ENCODE measurements around the gene FOS.

FOS gene

GRCh38 chr14:75236467-75236866, 42.2 kb upstream of the FOS start:
- TF ChIP-seq ZFP3 (CRISPR knock-in tag; IDR thresholded peaks at IDR 0.05) (no peak), TCF4 (CRISPR knock-in tag; IDR thresholded peaks at IDR 0.05; ENCODE audit: borderline replicate concordance) (no peak), CREB5 (CRISPR knock-in tag; IDR thresholded peaks at IDR 0.05; ENCODE audit: low read depth) (no peak), TOX (CRISPR knock-in tag; IDR thresholded peaks at IDR 0.05; ENCODE audit: borderline replicate concordance) (no peak), OSR1 (CRISPR knock-in tag; IDR thresholded peaks at IDR 0.05) (no peak), PATZ1 (CRISPR knock-in tag; IDR thresholded peaks at IDR 0.05; ENCODE audit: borderline replicate concordance) (no peak)
- ATAC-seq: no peak

- ATAC-seq: no peak
- TF ChIP-seq ZNF8 (CRISPR knock-in tag; IDR thresholded peaks at IDR 0.05) (no peak), BACH2 (CRISPR knock-in tag; IDR thresholded peaks at IDR 0.05; ENCODE audit: borderline replicate concordance) (no peak), TOX (CRISPR knock-in tag; IDR thresholded peaks at IDR 0.05; ENCODE audit: borderline replicate concordance) (no peak), PATZ1 (CRISPR knock-in tag; IDR thresholded peaks at IDR 0.05; ENCODE audit: borderline replicate concordance) (no peak), RARB (CRISPR knock-in tag; IDR thresholded peaks at IDR 0.05) (no peak), CSRNP3 (CRISPR knock-in tag; IDR thresholded peaks at IDR 0.05) (no peak), CSDC2 (CRISPR knock-in tag; IDR thresholded peaks at IDR 0.05) (no peak), CREB5 (CRISPR knock-in tag; IDR thresholded peaks at IDR 0.05; ENCODE audit: low read depth) (no peak), ZFP30 (CRISPR knock-in tag; IDR thresholded peaks at IDR 0.05) (no peak), SNAI2 (CRISPR knock-in tag; IDR thresholded peaks at IDR 0.05) (no peak), POU6F1 (CRISPR knock-in tag; IDR thresholded peaks at IDR 0.05; ENCODE audit: borderline replicate concordance, low read depth) (no peak), PPARA (CRISPR knock-in tag; IDR thresholded peaks at IDR 0.05; ENCODE audit: borderline replicate concordance) (no peak), TCF4 (CRISPR knock-in tag; IDR thresholded peaks at IDR 0.05; ENCODE audit: borderline replicate concordance) (no peak), ZFP3 (CRISPR knock-in tag; IDR thresholded peaks at IDR 0.05) (no peak), ZC3H10 (CRISPR knock-in tag; IDR thresholded peaks at IDR 0.05) (no peak), OSR1 (CRISPR knock-in tag; IDR thresholded peaks at IDR 0.05) (no peak), ISL1 (CRISPR knock-in tag; IDR thresholded peaks at IDR 0.05) (no peak), ZNF565 (CRISPR knock-in tag; conservative IDR thresholded peaks at IDR 0.05; ENCODE audit: low read depth) (no peak), ARNTL (CRISPR knock-in tag; IDR thresholded peaks at IDR 0.05; ENCODE audit: borderline replicate concordance, low read depth) (no peak), TSHZ2 (CRISPR knock-in tag; IDR thresholded peaks at IDR 0.05) (no peak)
Measured at GRCh38 chr14:75236901-75237419, 41.7 kb upstream of the FOS start.

All from SK-N-SH treated with all-trans-retinoic acid at 6 μM for 48 hours (cell line).